MM.1S (cell line): ENCODE results near the gene HNMT.

Source experiments
- EZH2 ChIP-seq: fragments of 300-600 bp; sonication (generic); optimal IDR thresholded peaks from 2 replicates; pipeline ENCODE3; 2017; ENCODE audit warnings: low read depth, mild to moderate bottlenecking, antibody characterized with exemption, low read length, mixed read lengths
- TF ChIP-seq, protein P1 (sequence below): fragments of 300-600 bp; sonication (generic); IDR thresholded peaks from 2 replicates; pipeline ENCODE4 v1.5.1; 2016; ENCODE audit warnings: antibody characterized with exemption, low read length, mixed read lengths

DNA sequence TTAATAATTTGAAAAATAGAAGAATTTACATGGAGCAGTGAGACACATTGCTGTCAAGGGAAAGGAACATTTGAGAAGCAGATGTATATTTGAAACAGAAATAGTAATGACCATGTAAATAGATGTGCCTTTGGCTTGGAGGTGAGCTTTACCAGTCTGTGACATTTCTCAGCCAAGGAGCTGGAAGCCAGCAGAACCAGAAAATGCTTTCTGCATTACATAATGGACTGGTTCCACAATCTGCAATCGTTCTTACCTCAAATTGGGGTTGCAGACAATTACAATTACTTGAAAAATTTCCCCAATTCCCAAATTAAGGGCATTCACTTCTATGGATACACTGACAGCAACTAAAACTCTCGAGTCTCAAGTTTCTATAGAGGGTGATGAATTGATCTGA is 59.7 kb downstream of the HNMT start:
- no peak for TF ChIP-seq EZH2
- TF ChIP-seq, protein P1, sequence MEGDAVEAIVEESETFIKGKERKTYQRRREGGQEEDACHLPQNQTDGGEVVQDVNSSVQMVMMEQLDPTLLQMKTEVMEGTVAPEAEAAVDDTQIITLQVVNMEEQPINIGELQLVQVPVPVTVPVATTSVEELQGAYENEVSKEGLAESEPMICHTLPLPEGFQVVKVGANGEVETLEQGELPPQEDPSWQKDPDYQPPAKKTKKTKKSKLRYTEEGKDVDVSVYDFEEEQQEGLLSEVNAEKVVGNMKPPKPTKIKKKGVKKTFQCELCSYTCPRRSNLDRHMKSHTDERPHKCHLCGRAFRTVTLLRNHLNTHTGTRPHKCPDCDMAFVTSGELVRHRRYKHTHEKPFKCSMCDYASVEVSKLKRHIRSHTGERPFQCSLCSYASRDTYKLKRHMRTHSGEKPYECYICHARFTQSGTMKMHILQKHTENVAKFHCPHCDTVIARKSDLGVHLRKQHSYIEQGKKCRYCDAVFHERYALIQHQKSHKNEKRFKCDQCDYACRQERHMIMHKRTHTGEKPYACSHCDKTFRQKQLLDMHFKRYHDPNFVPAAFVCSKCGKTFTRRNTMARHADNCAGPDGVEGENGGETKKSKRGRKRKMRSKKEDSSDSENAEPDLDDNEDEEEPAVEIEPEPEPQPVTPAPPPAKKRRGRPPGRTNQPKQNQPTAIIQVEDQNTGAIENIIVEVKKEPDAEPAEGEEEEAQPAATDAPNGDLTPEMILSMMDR, result no peak
